NCI-H1092 treated with DMSO at 0.1 percent for 48 hours (cell line): ENCODE data around the gene HABP2.

ENCODE experiments used
- DNase-seq: peaks from one replicate; lab custom pipeline; 2025; lab: John Stamatoyannopoulos, UW

HABP2 gene

GRCh38 chr10:113552701-113553100, at the start of gene HABP2:
Gene HABP2, plus strand, starts transcription at chr10:113553053. Its CDS starts 69 bp downstream, at chr10:113553122.
- DNase-seq = no peak

- no peak for DNase-seq
These were observed 48.9 kb upstream of the HABP2 start for GRCh38 chr10:113503930-113504329.

- no peak for DNase-seq
These were observed 48.4 kb upstream of the HABP2 start for GRCh38 chr10:113504423-113504822.

GRCh38 chr10:113506476-113506875, 46.4 kb upstream of the HABP2 start:
- DNase-seq = no peak

GRCh38 chr10:113511419-113511818, 41.4 kb upstream of the HABP2 start:
- DNase-seq = no peak

- no peak for DNase-seq
These were observed 37.7 kb upstream of the HABP2 start for GRCh38 chr10:113515161-113515560.

- DNase-seq = no peak
These were observed 37.3 kb upstream of the HABP2 start for GRCh38 chr10:113515601-113516000.

GRCh38 chr10:113516061-113516460, 36.8 kb upstream of the HABP2 start:
- DNase-seq = no peak

GRCh38 chr10:113517165-113517900, 35.5 kb upstream of the HABP2 start:
- no peak for DNase-seq

GRCh38 chr10:113517901-113518260, 35.0 kb upstream of the HABP2 start:
- no peak for DNase-seq

- DNase-seq = no peak
These were observed 34.4 kb upstream of the HABP2 start for GRCh38 chr10:113518415-113518814.

- DNase-seq = no peak
These were observed 33.8 kb upstream of the HABP2 start for GRCh38 chr10:113518816-113519591.

GRCh38 chr10:113519681-113520115, 33.2 kb upstream of the HABP2 start:
- DNase-seq = no peak

- DNase-seq = no peak
These were observed 32.6 kb upstream of the HABP2 start for GRCh38 chr10:113520261-113520660.

- peak; percentile 49 for DNase-seq
These were observed 32.0 kb upstream of the HABP2 start for GRCh38 chr10:113520690-113521474.

- DNase-seq = no peak
These were observed 31.4 kb upstream of the HABP2 start for GRCh38 chr10:113521475-113521795.

- no peak for DNase-seq
These were observed 30.4 kb upstream of the HABP2 start for GRCh38 chr10:113522460-113522859.

GRCh38 chr10:113523071-113523470, 29.8 kb upstream of the HABP2 start:
- DNase-seq = no peak

GRCh38 chr10:113523628-113524027, 29.2 kb upstream of the HABP2 start:
- DNase-seq = no peak

GRCh38 chr10:113524120-113524519, 28.7 kb upstream of the HABP2 start:
- no peak for DNase-seq

GRCh38 chr10:113524539-113525490, 28.0 kb upstream of the HABP2 start:
- no peak for DNase-seq

- no peak for DNase-seq
These were observed 27.1 kb upstream of the HABP2 start for GRCh38 chr10:113525713-113526112.
